ENCODE data around the gene AP3M1.
"Not testable (repeated sequence)": the region's sequence is repeated elsewhere in the genome, so short reads cannot be mapped to it uniquely, and the experiment has no call there.

Gene AP3M1

GRCh38 chr10:74150204-74150989 lies at the start of gene AP3M1:
Gene AP3M1 (minus strand): TSS chr10:74150828. CDS start chr10:74138379, 12,449 bp downstream.
- DNase-seq (ENCODE audit: low spot score): no peak

- DNase-seq (ENCODE audit: low spot score): no peak
Measured at GRCh38 chr10:74199315-74199714, 48.7 kb upstream of the AP3M1 start.

- DNase-seq (ENCODE audit: low spot score): no peak
Measured at GRCh38 chr10:74194999-74195398, 44.4 kb upstream of the AP3M1 start.

- no peak for DNase-seq (ENCODE audit: low spot score)
Measured at GRCh38 chr10:74194545-74194944, 43.9 kb upstream of the AP3M1 start.

GRCh38 chr10:74190494-74190893 lies 39.9 kb upstream of the AP3M1 start:
- no peak for DNase-seq (ENCODE audit: low spot score)

GRCh38 chr10:74189999-74190421 lies 39.4 kb upstream of the AP3M1 start:
- DNase-seq (ENCODE audit: low spot score): peak; percentile 43

GRCh38 chr10:74188617-74189016 lies 38.0 kb upstream of the AP3M1 start:
- not testable (repeated sequence) for DNase-seq (ENCODE audit: low spot score)

- DNase-seq (ENCODE audit: low spot score): no peak
Measured at GRCh38 chr10:74187237-74187636, 36.6 kb upstream of the AP3M1 start.

GRCh38 chr10:74186678-74187077 lies 36.0 kb upstream of the AP3M1 start:
- DNase-seq (ENCODE audit: low spot score): no peak

- no peak for DNase-seq (ENCODE audit: low spot score)
Measured at GRCh38 chr10:74179111-74179710, 28.6 kb upstream of the AP3M1 start.

GRCh38 chr10:74178042-74178791 lies 27.6 kb upstream of the AP3M1 start:
- DNase-seq (ENCODE audit: low spot score): no peak

GRCh38 chr10:74177140-74177677 lies 26.6 kb upstream of the AP3M1 start:
- peak; percentile 33 for DNase-seq (ENCODE audit: low spot score)

- DNase-seq (ENCODE audit: low spot score): peak; percentile 98
Measured at GRCh38 chr10:74176380-74177139, 25.9 kb upstream of the AP3M1 start.

- DNase-seq (ENCODE audit: low spot score): no peak
Measured at GRCh38 chr10:74175510-74176379, 25.1 kb upstream of the AP3M1 start.

GRCh38 chr10:74174521-74174920 lies 23.9 kb upstream of the AP3M1 start:
- no peak for DNase-seq (ENCODE audit: low spot score)

GRCh38 chr10:74171625-74172024 lies 21.0 kb upstream of the AP3M1 start:
- no peak for DNase-seq (ENCODE audit: low spot score)

GRCh38 chr10:74167443-74167842 lies 16.8 kb upstream of the AP3M1 start:
- no peak for DNase-seq (ENCODE audit: low spot score)

- DNase-seq (ENCODE audit: low spot score): no peak
Measured at GRCh38 chr10:74165530-74165901, 14.9 kb upstream of the AP3M1 start.

- no peak for DNase-seq (ENCODE audit: low spot score)
Measured at GRCh38 chr10:74164716-74165529, 14.3 kb upstream of the AP3M1 start.
